HAP-1 (cell line): ENCODE data around the gene C22orf31.

ENCODE experiments used
- DNase-seq, 2 experiments: peaks; one replicate each; pipeline ENCODE4 v3.0.0-alpha.2; 2016 to 2020; ENCODE audit warnings: low spot score in 2 of 2
- H3K27me3 ChIP-seq: fragments of 250-450 bp; sonication (Bioruptor Pico); 2 replicates; pipeline ENCODE4 v1.5.1; 2020; ENCODE audit warnings: low read depth, mild to moderate bottlenecking, moderate library complexity
- H3K36me3 ChIP-seq: fragments of 250-450 bp; sonication (Bioruptor Pico); replicated peaks from 2 replicates; pipeline ENCODE4 v1.5.1; 2020; ENCODE audit warnings: mild to moderate bottlenecking
- H3K4me1 ChIP-seq: fragments of 250-450 bp; sonication (Bioruptor Pico); 2 replicates; pipeline ENCODE4 v1.5.1; 2020; ENCODE audit warnings: mild to moderate bottlenecking
- H3K4me3 ChIP-seq: fragments of 250-450 bp; sonication (Bioruptor Pico); 2 replicates; pipeline ENCODE4 v1.5.1; 2020; ENCODE audit warnings: mild to moderate bottlenecking, moderate library complexity
- H3K9me3 ChIP-seq: fragments of 250-450 bp; sonication (Bioruptor Pico); 2 replicates; pipeline ENCODE4 v1.5.1; 2020; ENCODE audit warnings: mild to moderate bottlenecking, moderate library complexity
- in situ Hi-C: fragments of 300-500 bp; cut with MboI; formaldehyde crosslinking; loops from 3 replicates; pipeline ENCODE4 v1.14.3; 2020; ENCODE audit warnings: low sequenced_read_pairs, inconsistent platforms, mixed read lengths

C22orf31 gene

GRCh38 chr22:29074276-29074772 lies 12.7 kb upstream of the C22orf31 start:
- no peaks in the 10 kb centered on the region for H3K9me3 ChIP-seq
- in situ Hi-C loops = no loop called here
- H3K27me3 ChIP-seq = no peaks in the 10 kb centered on the region
- H3K4me1 ChIP-seq = peaks cover 18% of the 10 kb centered on the region
- no peaks in the 10 kb centered on the region for H3K36me3 ChIP-seq
- no peak for DNase-seq
- peak overlapping the region; percentile 71 for H3K4me3 ChIP-seq

- Histone ChIP-seq H3K9me3 (no peaks in the 10 kb centered on the region), H3K27me3 (no peaks in the 10 kb centered on the region), H3K4me1 (peaks cover 13% of the 10 kb centered on the region), H3K36me3 (no peaks in the 10 kb centered on the region), H3K4me3 (peak overlapping the region; percentile 71)
- DNase-seq = peak; percentile 56 to 76
- in situ Hi-C loops = no loop called here
These were observed 12.1 kb upstream of the C22orf31 start for GRCh38 chr22:29073618-29074275.

GRCh38 chr22:29072979-29073617 lies 11.5 kb upstream of the C22orf31 start, which contains the start of gene KREMEN1:
Gene KREMEN1, plus strand, starts transcription at chr22:29073035. Its CDS starts 96 bp downstream, at chr22:29073131.
- in situ Hi-C loops = no loop called here

GRCh38 chr22:29072193-29072978 lies 10.8 kb upstream of the C22orf31 start:
- Histone ChIP-seq H3K9me3 (no peaks in the 10 kb centered on the region), H3K27me3 (no peaks in the 10 kb centered on the region), H3K4me1 (peaks cover 9% of the 10 kb centered on the region), H3K36me3 (no peaks in the 10 kb centered on the region), H3K4me3 (peak overlapping the region; percentile 27)
- in situ Hi-C loops = no loop called here
- peak; percentile 68 to 90 for DNase-seq

More at GRCh38 chr22:29072979-29073617, 11.5 kb upstream of the C22orf31 start, which contains the start of gene KREMEN1:
- Histone ChIP-seq H3K27me3 (no peaks in the 10 kb centered on the region), H3K9me3 (no peaks in the 10 kb centered on the region), H3K36me3 (no peaks in the 10 kb centered on the region), H3K4me3 (peak within 1 kb of the TSS; percentile 71), H3K4me1 (peaks cover 9% of the 10 kb centered on the region)
- DNase-seq = peak in 1 of 2 experiments; percentile 29

GRCh38 chr22:29071261-29072045 lies 9.8 kb upstream of the C22orf31 start:
- DNase-seq = peak in 1 of 2 experiments; percentile 47
- in situ Hi-C loops = no loop called here
- no peaks in the 10 kb centered on the region for H3K9me3 ChIP-seq
- H3K4me3 ChIP-seq = no peak overlapping the region
- no peaks in the 10 kb centered on the region for H3K27me3 ChIP-seq
- H3K4me1 ChIP-seq = peaks cover 9% of the 10 kb centered on the region
- no peaks in the 10 kb centered on the region for H3K36me3 ChIP-seq

GRCh38 chr22:29070490-29070889 lies 8.9 kb upstream of the C22orf31 start:
- no peaks in the 10 kb centered on the region for H3K27me3 ChIP-seq
- no peak for DNase-seq
- H3K4me1 ChIP-seq = peaks cover 9% of the 10 kb centered on the region
- H3K9me3 ChIP-seq = no peaks in the 10 kb centered on the region
- in situ Hi-C loops = no loop called here
- no peaks in the 10 kb centered on the region for H3K36me3 ChIP-seq
- no peak overlapping the region for H3K4me3 ChIP-seq

- Histone ChIP-seq H3K9me3 (no peaks in the 10 kb centered on the region), H3K4me3 (no peak overlapping the region), H3K4me1 (peaks cover 9% of the 10 kb centered on the region), H3K27me3 (no peaks in the 10 kb centered on the region), H3K36me3 (no peaks in the 10 kb centered on the region)
- no peak for DNase-seq
- in situ Hi-C loops = no loop called here
These were observed 7.8 kb upstream of the C22orf31 start for GRCh38 chr22:29069463-29069862.

GRCh38 chr22:29065468-29066190 lies 4.0 kb upstream of the C22orf31 start:
- H3K4me1 ChIP-seq = no peaks in the 10 kb centered on the region
- in situ Hi-C loops = no loop called here
- no peak for DNase-seq
- no peaks in the 10 kb centered on the region for H3K27me3 ChIP-seq
- H3K9me3 ChIP-seq = no peaks in the 10 kb centered on the region
- no peak overlapping the region for H3K4me3 ChIP-seq
- no peaks in the 10 kb centered on the region for H3K36me3 ChIP-seq

- no peak overlapping the region for H3K4me3 ChIP-seq
- no peak for DNase-seq
- no peaks in the 10 kb centered on the region for H3K9me3 ChIP-seq
- H3K27me3 ChIP-seq = no peaks in the 10 kb centered on the region
- H3K36me3 ChIP-seq = no peaks in the 10 kb centered on the region
- in situ Hi-C loops = no loop called here
- no peaks in the 10 kb centered on the region for H3K4me1 ChIP-seq
These were observed 723 bp upstream of the C22orf31 start for GRCh38 chr22:29062286-29062821.

GRCh38 chr22:29060931-29061330 lies 700 bp downstream of the C22orf31 start:
- in situ Hi-C loops = no loop called here
- H3K9me3 ChIP-seq = no peaks in the 10 kb centered on the region
- H3K4me3 ChIP-seq = no peak overlapping the region
- no peaks in the 10 kb centered on the region for H3K36me3 ChIP-seq
- no peak for DNase-seq
- H3K27me3 ChIP-seq = no peaks in the 10 kb centered on the region
- H3K4me1 ChIP-seq = no peaks in the 10 kb centered on the region

- in situ Hi-C loops = no loop called here
- DNase-seq = no peak
- Histone ChIP-seq H3K36me3 (no peaks in the 10 kb centered on the region), H3K4me3 (no peak overlapping the region), H3K4me1 (no peaks in the 10 kb centered on the region), H3K9me3 (no peaks in the 10 kb centered on the region), H3K27me3 (no peaks in the 10 kb centered on the region)
These were observed 1.3 kb downstream of the C22orf31 start for GRCh38 chr22:29060251-29060869.

- Histone ChIP-seq H3K9me3 (no peaks in the 10 kb centered on the region), H3K4me3 (no peak overlapping the region), H3K4me1 (no peaks in the 10 kb centered on the region), H3K27me3 (no peaks in the 10 kb centered on the region), H3K36me3 (no peaks in the 10 kb centered on the region; the same call in 1 of the 2 replicates)
- in situ Hi-C loops = no loop called here
- DNase-seq = no peak
These were observed 5.2 kb downstream of the C22orf31 start for GRCh38 chr22:29056472-29056871.
